Parathyroid adenoma (tissue), 2 donors: ENCODE measurements around the gene LILRB3.
"Not testable (repeated sequence)": the region's sequence is repeated elsewhere in the genome, so short reads cannot be mapped to it uniquely, and the experiment has no call there.

Experiments
- H2AFZ ChIP-seq: fragments of 300-600 bp; sonication (generic); one replicate; pipeline ENCODE4 v1.7.0; 2017; ENCODE audit warnings: antibody characterized with exemption, mild to moderate bottlenecking
- H3K27ac ChIP-seq: fragments of 300-600 bp; sonication (generic); one replicate; pipeline ENCODE4 v1.7.0; 2017
- H3K27me3 ChIP-seq: fragments of 300-600 bp; sonication (generic); one replicate; pipeline ENCODE4 v1.7.0; 2017; ENCODE audit warnings: low read length; ENCODE audit not compliant: control insufficient read depth, insufficient read depth
- H3K36me3 ChIP-seq: fragments of 300-600 bp; sonication (generic); one replicate; pipeline ENCODE4 v1.7.0; 2017; ENCODE audit warnings: low read length; ENCODE audit not compliant: control insufficient read depth, insufficient read depth
- H3K4me1 ChIP-seq: fragments of 300-600 bp; sonication (generic); one replicate; pipeline ENCODE4 v1.7.0; 2017; ENCODE audit warnings: control low read depth
- H3K4me2 ChIP-seq: fragments of 300-600 bp; sonication (generic); one replicate; pipeline ENCODE4 v1.7.0; 2017; ENCODE audit warnings: low read length
- H3K4me3 ChIP-seq: fragments of 300-600 bp; sonication (generic); one replicate; pipeline ENCODE4 v1.7.0; 2017; ENCODE audit warnings: low read depth, low read length
- H3K79me2 ChIP-seq: fragments of 300-600 bp; sonication (generic); one replicate; pipeline ENCODE4 v1.7.0; 2017; ENCODE audit warnings: control low read depth
- H3K9ac ChIP-seq: fragments of 300-600 bp; sonication (generic); one replicate; pipeline ENCODE4 v1.7.0; 2017; ENCODE audit warnings: mild to moderate bottlenecking
- H3K9me3 ChIP-seq: fragments of 300-600 bp; sonication (generic); one replicate; pipeline ENCODE4 v1.7.0; 2017; ENCODE audit warnings: low read length; ENCODE audit not compliant: control insufficient read depth
- TF ChIP-seq, protein P1 (sequence below): fragments of 300-600 bp; sonication (generic); IDR thresholded peaks from one replicate; pipeline ENCODE4 v1.7.0; 2017; ENCODE audit warnings: antibody characterized with exemption, mild to moderate bottlenecking
- donor health status: primary hyperparathyroidism.

The LILRB3 gene

GRCh38 chr19:54229146-54229545, 6.3 kb upstream of the LILRB3 start:
- Histone ChIP-seq H3K27me3 (no peaks in the 10 kb centered on the region), H3K27ac (no peak overlapping the region), H3K4me1 (peaks cover 4% of the 10 kb centered on the region), H3K9ac (no peak overlapping the region), H3K4me2 (no peak overlapping the region), H2AFZ (no peak overlapping the region), H3K4me3 (no peak overlapping the region), H3K9me3 (no peaks in the 10 kb centered on the region), H3K79me2 (no peaks in the 10 kb centered on the region), H3K36me3 (no peaks in the 10 kb centered on the region)
- TF ChIP-seq, protein P1, sequence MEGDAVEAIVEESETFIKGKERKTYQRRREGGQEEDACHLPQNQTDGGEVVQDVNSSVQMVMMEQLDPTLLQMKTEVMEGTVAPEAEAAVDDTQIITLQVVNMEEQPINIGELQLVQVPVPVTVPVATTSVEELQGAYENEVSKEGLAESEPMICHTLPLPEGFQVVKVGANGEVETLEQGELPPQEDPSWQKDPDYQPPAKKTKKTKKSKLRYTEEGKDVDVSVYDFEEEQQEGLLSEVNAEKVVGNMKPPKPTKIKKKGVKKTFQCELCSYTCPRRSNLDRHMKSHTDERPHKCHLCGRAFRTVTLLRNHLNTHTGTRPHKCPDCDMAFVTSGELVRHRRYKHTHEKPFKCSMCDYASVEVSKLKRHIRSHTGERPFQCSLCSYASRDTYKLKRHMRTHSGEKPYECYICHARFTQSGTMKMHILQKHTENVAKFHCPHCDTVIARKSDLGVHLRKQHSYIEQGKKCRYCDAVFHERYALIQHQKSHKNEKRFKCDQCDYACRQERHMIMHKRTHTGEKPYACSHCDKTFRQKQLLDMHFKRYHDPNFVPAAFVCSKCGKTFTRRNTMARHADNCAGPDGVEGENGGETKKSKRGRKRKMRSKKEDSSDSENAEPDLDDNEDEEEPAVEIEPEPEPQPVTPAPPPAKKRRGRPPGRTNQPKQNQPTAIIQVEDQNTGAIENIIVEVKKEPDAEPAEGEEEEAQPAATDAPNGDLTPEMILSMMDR = no peak

DNA sequence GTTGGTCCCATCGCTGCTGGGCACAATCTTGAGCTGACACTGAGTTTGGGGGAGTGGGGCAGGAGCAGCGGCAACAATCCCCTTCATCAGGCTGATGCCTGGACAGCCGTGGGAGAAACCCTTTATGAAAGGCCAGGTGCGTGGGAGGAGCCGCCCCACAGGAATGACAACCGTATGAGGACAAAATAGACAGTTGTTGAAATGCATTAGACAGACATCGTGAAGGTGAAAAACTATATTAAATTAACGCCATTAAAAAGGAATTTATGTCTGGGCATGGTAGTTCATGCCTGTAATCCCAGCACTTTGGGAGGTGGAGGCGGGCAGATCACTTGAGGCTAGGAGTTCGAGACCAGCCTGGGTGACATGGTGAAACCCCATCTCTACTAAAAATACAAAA, 1.8 kb upstream of the LILRB3 start:
- not testable (repeated sequence) for H3K27me3 ChIP-seq, H2AFZ ChIP-seq, H3K4me1 ChIP-seq, H3K4me2 ChIP-seq, H3K27ac ChIP-seq, H3K79me2 ChIP-seq, H3K9me3 ChIP-seq, H3K4me3 ChIP-seq, H3K36me3 ChIP-seq, H3K9ac ChIP-seq

DNA sequence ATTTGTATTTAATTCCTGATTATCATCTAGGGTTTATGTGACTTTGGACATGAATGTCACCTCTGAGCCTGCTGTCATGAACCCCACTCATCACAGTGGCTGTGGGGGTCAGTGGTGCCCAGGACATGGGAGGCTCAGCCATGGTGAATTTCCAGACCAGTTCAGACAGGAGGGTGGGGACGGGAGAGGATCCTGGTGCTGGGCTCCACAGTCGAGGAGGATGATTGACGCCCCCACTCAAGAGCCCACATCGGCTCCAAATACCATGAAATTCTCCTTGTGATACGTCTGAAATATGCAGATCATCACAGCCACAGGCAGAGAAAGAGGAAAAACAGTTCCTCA, 1.1 kb upstream of the LILRB3 start:
- H3K27me3 ChIP-seq, H3K4me2 ChIP-seq, H3K36me3 ChIP-seq, H3K79me2 ChIP-seq, H3K9ac ChIP-seq, H3K4me1 ChIP-seq, H3K4me3 ChIP-seq, H2AFZ ChIP-seq, H3K27ac ChIP-seq, H3K9me3 ChIP-seq: not testable (repeated sequence)

- not testable (repeated sequence) for H3K27ac ChIP-seq, H3K4me1 ChIP-seq, H3K36me3 ChIP-seq, H3K9ac ChIP-seq, H3K4me2 ChIP-seq, H3K4me3 ChIP-seq, H2AFZ ChIP-seq, H3K9me3 ChIP-seq, H3K27me3 ChIP-seq, H3K79me2 ChIP-seq
These were observed 600 bp upstream of the LILRB3 start for GRCh38 chr19:54223277-54223936.

- H3K9me3 ChIP-seq, H3K9ac ChIP-seq, H3K4me3 ChIP-seq, H3K4me1 ChIP-seq, H3K27me3 ChIP-seq, H3K4me2 ChIP-seq, H2AFZ ChIP-seq, H3K79me2 ChIP-seq, H3K36me3 ChIP-seq, H3K27ac ChIP-seq: not testable (repeated sequence)
These were observed 860 bp downstream of the LILRB3 start for GRCh38 chr19:54221947-54222346.

- H3K4me1 ChIP-seq, H3K27ac ChIP-seq, H3K9ac ChIP-seq, H3K4me3 ChIP-seq, H3K79me2 ChIP-seq, H3K4me2 ChIP-seq, H3K9me3 ChIP-seq, H3K36me3 ChIP-seq, H2AFZ ChIP-seq, H3K27me3 ChIP-seq: not testable (repeated sequence)
These were observed 3.1 kb downstream of the LILRB3 start for GRCh38 chr19:54219702-54220101.

DNA sequence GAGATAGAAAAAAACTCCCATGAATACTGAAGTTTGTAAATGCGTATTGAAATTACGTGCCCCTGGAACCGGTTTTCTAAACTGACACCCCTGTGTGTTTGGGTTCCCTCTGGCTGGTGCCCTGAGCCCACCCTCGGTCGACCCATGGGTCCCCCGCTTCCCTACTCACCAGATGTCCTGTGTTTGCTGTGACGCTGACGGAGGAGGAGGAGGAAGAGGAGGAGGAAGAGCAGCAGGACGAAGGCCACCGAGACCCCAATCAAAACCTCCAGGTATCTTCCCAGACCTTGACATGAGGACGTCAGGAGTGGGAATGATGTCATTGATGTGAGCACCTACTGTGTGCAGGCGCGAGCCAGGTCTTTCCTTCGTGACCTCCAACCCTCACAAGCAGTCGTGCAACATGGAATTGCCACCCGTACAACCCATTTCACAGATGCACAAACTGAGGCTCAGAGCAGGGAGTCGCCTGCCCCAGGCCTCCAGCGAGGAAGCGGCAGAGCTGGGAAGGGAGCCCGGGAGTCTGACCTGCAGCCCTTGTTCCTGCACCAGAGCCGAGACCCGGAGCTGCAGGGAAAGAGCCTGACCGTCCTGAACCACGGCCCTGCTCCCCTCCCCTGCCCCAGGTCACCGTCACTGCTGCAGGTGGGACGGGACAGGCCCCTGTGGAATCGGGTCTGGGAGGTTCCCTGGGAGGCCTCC, 3.7 kb downstream of the LILRB3 start:
- H3K4me2 ChIP-seq = no peak overlapping the region
- H3K9ac ChIP-seq = no peak overlapping the region
- H2AFZ ChIP-seq = no peak overlapping the region
- H3K9me3 ChIP-seq = no peaks in the 10 kb centered on the region
- H3K4me3 ChIP-seq = no peak overlapping the region
- no peaks in the 10 kb centered on the region for H3K36me3 ChIP-seq
- no peaks in the 10 kb centered on the region for H3K79me2 ChIP-seq
- H3K27me3 ChIP-seq = no peaks in the 10 kb centered on the region
- TF ChIP-seq, protein P1 = no peak
- H3K4me1 ChIP-seq = no peaks in the 10 kb centered on the region
- H3K27ac ChIP-seq = no peak overlapping the region
